ENCODE measurements around the gene LAMTOR4. TPM values are rescaled to one million over a fixed set of nuclear protein-coding genes. Genes with fewer than 3 reads are reported as not detected.

Gene LAMTOR4
- 100 to 1,000 TPM; 148 to 161 (median 156) TPM for total RNA-seq
- total RNA-seq (2013): 102 TPM

DNA sequence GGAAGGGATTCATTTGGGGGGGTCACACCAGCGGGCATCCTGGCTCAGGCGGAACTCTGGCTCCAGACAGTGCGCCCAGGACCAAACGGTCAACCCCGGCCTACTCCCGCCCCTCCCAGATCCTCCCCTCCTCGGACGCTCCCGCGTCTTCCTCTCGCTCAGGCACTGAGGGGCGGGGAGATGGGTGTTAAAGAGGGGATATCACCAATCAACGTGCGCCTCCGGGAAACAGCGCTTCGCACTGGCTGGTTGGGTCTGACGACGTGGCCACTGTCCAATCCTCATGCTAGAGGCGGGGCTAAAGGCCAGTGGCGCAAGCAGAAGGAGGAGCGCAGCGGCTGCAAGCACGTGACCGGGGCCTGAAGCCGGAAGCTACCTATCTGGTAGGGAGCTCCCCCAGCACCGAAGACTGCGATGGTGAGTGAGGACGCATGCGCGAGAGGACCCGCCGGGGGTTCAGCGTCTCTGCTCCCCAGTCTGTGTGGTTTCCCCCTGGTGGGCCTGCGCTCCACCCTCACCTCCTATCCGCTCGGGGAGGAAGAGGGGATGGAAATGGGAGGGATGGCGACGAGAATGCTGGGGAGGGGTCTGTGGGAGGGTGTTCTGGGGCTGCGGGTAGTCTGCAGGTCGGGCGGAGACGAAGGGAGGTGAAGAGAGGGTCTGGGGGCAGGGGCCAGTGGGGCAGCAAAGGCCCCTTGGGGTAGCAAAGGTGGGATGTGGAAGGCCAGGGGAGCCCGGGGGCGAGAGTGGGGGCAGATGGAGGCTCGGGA lies at the start of gene LAMTOR4:
LAMTOR4 (plus strand) TSS at position 360 of the 770 bp plus-strand sequence; CDS start at position 415, 55 bp downstream.
- WGBS (ENCODE audit: insufficient coverage): under 1% methylated on average over 37 of the region's 46 CpGs
- Mint-ChIP-seq H3K4me1 (peaks cover 30 to 37% of the 10 kb centered on the region in 2 donors), H3K27me3 (ENCODE audit: low read depth in 2 of 2) (no peaks in the 10 kb centered on the region), H3K36me3 (no peaks in the 10 kb centered on the region), H3K27ac (peak within 1 kb of the TSS; percentile 96 to 99), H3K4me3 (peak within 1 kb of the TSS; percentile 97), H3K9me3 (no peaks in the 10 kb centered on the region)
- peaks cover 27% of the 10 kb centered on the region for H3K4me1 ChIP-seq (ENCODE audit: control insufficient read depth, insufficient read depth, low read length)
- peak within 1 kb of the TSS; percentile 97 for H3K4me3 ChIP-seq (ENCODE audit: low read length)
- TF ChIP-seq, protein P1, sequence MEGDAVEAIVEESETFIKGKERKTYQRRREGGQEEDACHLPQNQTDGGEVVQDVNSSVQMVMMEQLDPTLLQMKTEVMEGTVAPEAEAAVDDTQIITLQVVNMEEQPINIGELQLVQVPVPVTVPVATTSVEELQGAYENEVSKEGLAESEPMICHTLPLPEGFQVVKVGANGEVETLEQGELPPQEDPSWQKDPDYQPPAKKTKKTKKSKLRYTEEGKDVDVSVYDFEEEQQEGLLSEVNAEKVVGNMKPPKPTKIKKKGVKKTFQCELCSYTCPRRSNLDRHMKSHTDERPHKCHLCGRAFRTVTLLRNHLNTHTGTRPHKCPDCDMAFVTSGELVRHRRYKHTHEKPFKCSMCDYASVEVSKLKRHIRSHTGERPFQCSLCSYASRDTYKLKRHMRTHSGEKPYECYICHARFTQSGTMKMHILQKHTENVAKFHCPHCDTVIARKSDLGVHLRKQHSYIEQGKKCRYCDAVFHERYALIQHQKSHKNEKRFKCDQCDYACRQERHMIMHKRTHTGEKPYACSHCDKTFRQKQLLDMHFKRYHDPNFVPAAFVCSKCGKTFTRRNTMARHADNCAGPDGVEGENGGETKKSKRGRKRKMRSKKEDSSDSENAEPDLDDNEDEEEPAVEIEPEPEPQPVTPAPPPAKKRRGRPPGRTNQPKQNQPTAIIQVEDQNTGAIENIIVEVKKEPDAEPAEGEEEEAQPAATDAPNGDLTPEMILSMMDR (IDR thresholded peaks at IDR 0.05): no peak
- peak; percentile 95 to 99 for DNase-seq
- peak within 1 kb of the TSS; percentile 95 for H3K27ac ChIP-seq (ENCODE audit: low read length)
- ATAC-seq: peak; percentile 97 to 100 (median 97)
- intact Hi-C loops (cut with micrococcal nuclease): loop anchor here (1.0 kb wide), 1 partner anchor 10 kb away; the partner anchor contains the start of gene TRAPPC14
- H3K9me3 ChIP-seq (ENCODE audit: control insufficient read depth, insufficient read depth, low read length): no peaks in the 10 kb centered on the region
- H3K36me3 ChIP-seq (ENCODE audit: control insufficient read depth, insufficient read depth, low read length): peaks cover 10% of the 10 kb centered on the region
- no peaks in the 10 kb centered on the region for H3K27me3 ChIP-seq (ENCODE audit: control insufficient read depth, insufficient read depth, low read length)

DNA sequence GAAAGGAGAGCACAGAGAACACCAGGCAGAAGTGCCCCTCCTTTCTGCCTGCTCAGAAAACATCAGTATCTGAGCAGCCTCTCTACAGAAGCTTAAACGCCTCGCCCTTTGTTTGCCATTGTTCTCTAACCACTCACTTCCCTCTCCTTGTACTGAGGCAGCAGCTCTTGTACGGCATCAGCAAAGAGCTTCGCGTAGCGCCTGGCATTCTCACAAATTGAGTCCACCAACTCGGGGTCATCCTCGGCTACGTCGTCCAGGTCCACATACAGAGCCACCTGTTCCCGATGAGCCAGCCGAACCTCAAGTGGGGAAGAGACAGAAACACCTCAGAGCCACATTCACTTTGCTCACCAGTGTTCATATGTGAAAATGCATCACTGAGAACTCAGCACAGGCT lies 49.3 kb upstream of the LAMTOR4 start:
- WGBS (ENCODE audit: insufficient coverage): 84% methylated on average over 12 of the region's 12 CpGs
- no peak overlapping the region for H3K4me3 ChIP-seq (ENCODE audit: low read length)

DNA sequence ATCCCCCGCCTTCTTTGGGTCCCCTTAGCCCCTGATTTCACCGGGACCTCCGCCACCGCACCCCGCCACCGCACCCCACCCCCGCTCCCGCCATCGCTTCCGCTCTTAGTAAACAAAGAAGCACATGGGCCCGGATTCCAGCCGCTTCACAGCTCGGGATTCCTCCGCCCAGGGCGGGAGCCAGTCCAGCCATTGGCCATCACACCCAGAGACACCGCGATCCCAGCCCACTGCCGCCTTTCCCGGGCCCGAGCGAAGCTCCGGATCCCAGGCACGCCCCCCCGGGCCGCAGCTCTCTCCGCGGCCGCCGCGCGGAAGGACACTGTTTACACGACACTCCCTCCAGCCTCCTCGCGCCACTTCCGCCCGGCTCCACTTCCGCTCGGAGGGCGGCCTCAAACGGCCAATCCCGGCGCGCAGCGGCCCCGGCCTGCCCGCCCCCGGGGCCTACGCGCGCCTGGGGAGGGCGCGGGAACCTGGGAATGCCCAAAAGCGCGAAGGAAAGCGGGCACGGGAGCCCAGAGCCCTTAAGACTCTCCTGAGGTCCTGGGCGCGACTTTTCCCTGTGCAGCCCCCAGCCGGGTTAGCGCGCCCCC lies 48.2 kb upstream of the LAMTOR4 start:
- no peaks in the 10 kb centered on the region for H3K9me3 Mint-ChIP-seq
- H3K27me3 Mint-ChIP-seq (ENCODE audit: low read depth in 2 of 2): no peaks in the 10 kb centered on the region
- peak overlapping the region; percentile 96 to 98 for H3K27ac Mint-ChIP-seq
- Histone ChIP-seq H3K4me1 (ENCODE audit: control insufficient read depth, insufficient read depth, low read length) (peaks cover 28% of the 10 kb centered on the region), H3K27me3 (ENCODE audit: control insufficient read depth, insufficient read depth, low read length) (no peaks in the 10 kb centered on the region), H3K27ac (ENCODE audit: low read length) (peak overlapping the region; percentile 93), H3K36me3 (ENCODE audit: control insufficient read depth, insufficient read depth, low read length) (peaks cover 38% of the 10 kb centered on the region), H3K9me3 (ENCODE audit: control insufficient read depth, insufficient read depth, low read length) (no peaks in the 10 kb centered on the region), H3K4me3 (ENCODE audit: low read length) (peak overlapping the region; percentile 98)
- peak overlapping the region; percentile 95 for H3K4me3 Mint-ChIP-seq
- ATAC-seq (peak; percentile 72 to 88 (median 76)), DNase-seq (peak; percentile 90 to 95)
- peaks cover 36 to 48% of the 10 kb centered on the region in 2 donors for H3K4me1 Mint-ChIP-seq
- 0% methylated on average over 61 of the region's 61 CpGs for WGBS (ENCODE audit: insufficient coverage)
- intact Hi-C loops (cut with micrococcal nuclease): loop anchor here (1.0 to 10.0 kb wide), 5 partner anchors 18 to 574 kb away; partner anchors contain the start of genes CNPY4, GNB2, MBLAC1 and TAF6
- peaks cover 19% of the 10 kb centered on the region for H3K36me3 Mint-ChIP-seq
- TF ChIP-seq, protein P1 (IDR thresholded peaks at IDR 0.05): no peak

More for the DNA sequence above, 49.3 kb upstream of the LAMTOR4 start:
- Histone ChIP-seq H3K36me3 (ENCODE audit: control insufficient read depth, insufficient read depth, low read length) (peaks cover 49% of the 10 kb centered on the region), H3K9me3 (ENCODE audit: control insufficient read depth, insufficient read depth, low read length) (no peaks in the 10 kb centered on the region), H3K4me1 (ENCODE audit: control insufficient read depth, insufficient read depth, low read length) (peaks cover 28% of the 10 kb centered on the region), H3K27ac (ENCODE audit: low read length) (no peak overlapping the region), H3K27me3 (ENCODE audit: control insufficient read depth, insufficient read depth, low read length) (no peaks in the 10 kb centered on the region)
- Mint-ChIP-seq H3K4me1 (peaks cover 36 to 49% of the 10 kb centered on the region in 2 donors), H3K9me3 (no peaks in the 10 kb centered on the region), H3K27me3 (ENCODE audit: low read depth in 2 of 2) (no peaks in the 10 kb centered on the region), H3K4me3 (peak overlapping the region; percentile 95), H3K36me3 (peaks cover 19% of the 10 kb centered on the region), H3K27ac (peak overlapping the region; percentile 96 to 98)
- TF ChIP-seq, protein P1 (IDR thresholded peaks at IDR 0.05): no peak
- intact Hi-C loops (cut with micrococcal nuclease): no loop called here
- DNase-seq: no peak
- no peak for ATAC-seq
